ENCODE results near the gene TINCR.

TINCR gene

DNA sequence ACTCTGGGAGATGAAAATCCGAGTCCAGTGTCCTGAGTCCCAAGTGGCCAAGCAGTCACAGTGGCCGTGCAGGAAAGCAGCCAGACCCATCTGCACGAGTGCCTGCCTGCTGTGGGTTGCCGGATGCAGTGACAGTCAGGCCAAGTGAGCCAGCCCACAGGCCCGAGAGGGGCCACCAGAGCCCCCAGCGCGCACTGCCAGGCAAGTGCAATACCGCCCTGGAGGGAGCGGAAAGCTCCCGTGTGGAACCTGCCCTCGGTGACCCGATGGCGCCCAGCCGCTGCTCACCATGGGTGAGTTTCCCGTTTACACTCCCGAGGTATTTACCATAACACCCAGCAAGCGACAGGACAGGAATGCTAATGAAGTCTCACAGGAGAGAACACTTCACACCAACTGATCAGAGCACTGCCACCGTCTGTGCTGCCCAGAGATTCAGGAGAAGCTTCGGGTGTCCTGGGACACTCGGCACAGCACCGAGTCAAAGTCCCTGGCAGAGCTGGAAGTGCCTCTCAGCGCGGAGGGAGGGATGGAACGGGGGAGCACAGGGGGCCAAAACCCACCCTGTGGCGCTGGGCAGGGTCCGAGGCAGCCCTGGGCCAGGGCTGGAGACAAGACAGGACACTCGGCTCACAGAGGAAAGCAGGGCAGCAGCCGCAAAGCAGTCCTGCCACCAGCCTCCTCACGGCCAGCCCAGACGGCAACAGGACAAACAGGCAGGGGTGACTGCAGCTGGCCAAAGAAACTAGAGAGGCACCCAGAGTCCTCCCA, 21.3 kb upstream of the TINCR start:
- no peak for DNase-seq

DNA sequence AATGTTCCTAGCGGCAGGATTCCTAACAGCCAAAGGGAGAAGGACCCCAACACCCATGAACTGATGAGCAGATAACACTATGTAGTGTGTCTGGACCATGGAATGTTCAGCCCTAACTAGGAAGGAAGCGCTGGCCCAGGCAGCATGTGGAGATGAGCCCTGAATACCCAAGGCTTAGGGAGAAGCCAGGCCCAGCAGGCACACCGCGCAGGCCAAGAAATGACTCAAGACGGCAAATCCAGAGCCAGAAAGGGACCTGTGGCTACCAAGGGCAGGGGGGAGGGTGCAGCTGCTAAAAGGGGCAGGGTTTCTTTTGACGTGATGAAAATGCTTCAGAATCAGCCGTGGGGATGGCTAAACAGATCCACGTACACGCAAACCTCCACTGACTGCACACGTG, 20.7 kb upstream of the TINCR start:
- no peak for DNase-seq

- no peak for DNase-seq
Measured at GRCh38 chr19:5587661-5588060, 19.9 kb upstream of the TINCR start.

GRCh38 chr19:5587071-5587455, 19.3 kb upstream of the TINCR start:
- DNase-seq: no peak

DNA sequence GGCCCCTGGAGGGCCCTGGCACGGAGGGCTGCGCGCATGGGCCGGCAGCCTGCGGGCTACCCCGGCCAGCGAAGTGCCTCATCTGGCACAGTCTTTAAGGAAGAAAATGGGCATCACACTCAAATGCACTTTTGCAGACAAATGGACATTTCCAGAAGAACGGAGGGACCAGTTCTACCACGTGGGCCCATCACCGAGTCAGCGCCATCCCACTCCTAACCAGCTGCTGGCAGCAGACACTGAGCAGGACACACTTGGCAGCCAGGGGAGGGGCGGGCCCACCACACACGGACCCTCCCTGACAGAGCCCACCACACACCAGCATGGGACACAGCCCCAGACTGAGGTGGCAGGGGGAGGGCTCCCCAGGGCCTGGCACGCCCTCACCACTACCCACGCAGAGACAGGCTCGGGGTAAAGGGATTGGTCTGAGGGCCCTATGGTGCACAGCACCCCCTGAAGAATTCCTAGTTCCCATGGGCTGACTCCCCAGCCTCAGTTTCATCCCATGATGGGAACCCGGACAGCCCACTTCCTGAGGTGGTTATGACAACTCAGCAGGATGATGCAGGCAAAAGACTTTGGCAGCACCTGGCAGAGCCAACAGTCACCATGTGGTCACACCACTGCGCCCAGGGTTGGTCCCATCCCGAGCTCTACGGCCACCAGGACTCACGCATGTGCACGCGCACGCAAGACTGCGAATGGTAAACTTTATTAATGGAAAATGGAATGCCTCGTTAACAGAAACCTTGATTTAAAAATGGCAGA, 18.7 kb upstream of the TINCR start:
- DNase-seq: no peak

- no peak for DNase-seq
Measured at GRCh38 chr19:5585461-5586299, 17.9 kb upstream of the TINCR start.

DNA sequence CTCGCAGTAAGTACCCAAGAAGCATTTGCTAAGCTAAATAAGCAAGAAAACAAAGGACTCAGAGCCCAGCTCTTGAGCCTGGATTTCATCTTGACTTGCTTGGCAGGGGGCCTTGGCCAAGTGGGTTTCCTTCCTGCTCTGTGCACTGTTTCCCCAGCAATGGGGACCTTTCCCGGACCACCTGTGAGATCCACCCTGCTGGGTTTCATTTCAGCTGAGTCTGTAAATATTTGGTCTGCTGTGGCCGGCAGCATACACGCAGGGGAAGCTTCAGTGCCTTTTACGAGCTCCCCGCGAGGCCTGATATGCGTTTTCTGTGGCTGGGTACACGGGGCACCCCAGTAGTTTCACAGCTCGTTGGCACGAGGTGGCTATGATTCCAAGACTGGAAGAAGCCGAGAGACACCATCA, 12.4 kb upstream of the TINCR start:
- no peak for DNase-seq

GRCh38 chr19:5579697-5580096, 11.9 kb upstream of the TINCR start:
- DNase-seq: no peak

GRCh38 chr19:5579286-5579685, 11.5 kb upstream of the TINCR start:
- DNase-seq: no peak

GRCh38 chr19:5578097-5578846, 10.5 kb upstream of the TINCR start:
- no peak for DNase-seq

- DNase-seq: no peak
Measured at GRCh38 chr19:5575590-5575989, 7.8 kb upstream of the TINCR start.

DNA sequence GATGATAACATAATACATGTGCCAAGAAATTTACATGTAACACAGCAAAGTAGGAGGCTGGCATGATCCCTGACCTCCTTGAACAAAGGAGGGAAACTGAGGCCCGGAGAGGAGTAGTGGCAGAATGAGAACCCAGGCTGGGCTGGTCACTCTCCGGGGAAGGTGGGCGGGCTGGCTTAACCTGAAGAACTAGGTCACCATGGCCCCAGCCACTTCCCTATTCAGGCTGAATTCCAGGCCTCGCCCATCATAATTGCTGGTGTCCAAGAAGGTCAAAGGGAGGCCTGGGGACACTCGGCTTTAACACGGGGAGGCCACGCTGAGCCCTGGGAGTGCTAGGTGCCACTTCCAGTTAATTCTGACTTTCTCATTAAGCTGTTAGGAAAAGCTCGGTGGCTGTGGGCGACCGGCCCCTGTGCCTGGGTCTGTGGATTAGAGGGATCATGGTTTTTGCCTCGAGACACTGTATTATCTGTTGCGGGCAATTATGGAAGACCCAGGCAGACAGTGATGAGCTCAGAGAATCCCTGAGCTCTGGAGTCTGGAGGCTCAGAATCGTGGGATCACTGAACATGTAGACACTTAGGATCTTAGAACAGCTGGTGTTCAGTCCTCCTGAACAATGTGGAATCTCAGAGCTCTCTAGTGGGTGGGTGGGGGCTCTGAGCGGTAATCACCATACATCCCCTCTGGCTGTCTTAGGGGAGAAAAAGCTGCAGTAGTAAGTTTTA, 5.0 kb upstream of the TINCR start:
- no peak for DNase-seq

DNA sequence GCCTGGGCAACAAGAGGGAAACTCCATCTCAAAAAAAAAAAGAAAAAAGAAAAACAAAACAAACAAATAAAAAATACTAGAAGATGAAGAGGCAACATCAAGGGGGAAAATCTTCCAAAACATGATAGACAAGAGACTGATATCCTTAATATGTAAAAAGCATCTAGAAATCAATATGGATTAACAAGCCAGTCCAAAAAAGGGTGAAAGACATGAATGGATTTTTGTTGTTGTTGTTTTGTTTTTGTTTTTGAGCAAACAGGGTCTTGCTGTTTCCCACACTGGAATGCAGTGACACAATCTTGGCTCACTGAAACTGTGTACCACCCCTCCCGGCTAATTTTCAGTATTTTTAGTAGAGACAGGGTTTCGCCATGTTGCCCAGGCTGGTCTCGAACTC, 4.0 kb upstream of the TINCR start:
- DNase-seq: no peak

- DNase-seq: no peak
Measured at GRCh38 chr19:5567970-5568407, 236 bp upstream of the TINCR start.

- no peak for DNase-seq
Measured at GRCh38 chr19:5564930-5565329, 2.8 kb downstream of the TINCR start.

DNA sequence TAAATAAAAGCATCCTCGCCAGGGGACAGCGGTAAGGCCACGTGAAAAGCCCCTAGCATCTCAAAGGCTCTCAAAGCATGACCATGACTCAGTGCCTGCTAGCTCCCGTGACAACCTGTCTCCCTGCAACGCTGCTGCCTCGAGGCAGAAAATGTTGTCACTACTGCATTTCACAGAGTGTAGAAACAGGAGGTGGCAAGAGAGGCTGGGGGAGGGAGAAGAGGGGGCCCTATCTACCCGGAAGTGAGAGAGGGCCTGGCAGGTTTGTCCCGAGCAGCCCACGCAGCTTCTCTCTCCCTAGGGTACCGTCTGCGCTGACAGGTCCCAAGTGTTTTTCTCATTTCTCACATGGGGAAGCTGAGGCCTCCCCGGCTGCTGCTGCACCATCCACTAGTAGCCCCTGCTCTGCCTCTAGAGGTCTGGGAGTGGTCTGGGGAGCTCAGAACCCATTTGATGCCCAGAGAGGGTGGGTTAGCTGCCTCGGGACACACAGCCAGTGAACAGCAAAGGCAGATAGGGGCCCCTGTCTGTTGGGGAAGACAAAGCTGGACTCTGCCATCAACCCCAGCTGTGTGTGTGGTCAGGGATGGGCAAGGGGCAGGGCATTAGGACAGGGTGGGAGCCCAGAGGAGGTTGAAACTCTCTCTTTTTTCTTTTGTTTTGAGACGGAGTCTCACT, 3.7 kb downstream of the TINCR start:
- DNase-seq: no peak

GRCh38 chr19:5563008-5563431, 4.7 kb downstream of the TINCR start:
- no peak for DNase-seq

DNA sequence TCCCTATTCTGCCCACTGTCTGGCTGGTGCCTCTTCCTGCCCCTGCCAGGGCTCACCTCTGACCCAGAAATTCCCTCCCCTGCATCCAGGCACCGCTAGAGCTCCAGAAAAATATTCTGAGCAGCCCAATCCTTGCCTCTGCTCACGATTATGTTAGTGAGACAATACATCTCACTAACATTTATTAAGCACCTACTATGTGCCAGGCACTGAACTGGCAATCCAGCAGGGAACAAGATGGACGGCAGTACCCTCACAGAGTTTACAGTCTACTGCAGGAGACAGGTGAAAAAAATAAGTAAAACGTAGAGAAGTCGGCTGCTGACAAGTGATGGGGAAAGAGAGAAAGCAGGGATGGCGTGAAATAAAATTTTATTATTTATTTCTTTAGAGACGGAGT, 5.5 kb downstream of the TINCR start:
- no peak for DNase-seq

DNA sequence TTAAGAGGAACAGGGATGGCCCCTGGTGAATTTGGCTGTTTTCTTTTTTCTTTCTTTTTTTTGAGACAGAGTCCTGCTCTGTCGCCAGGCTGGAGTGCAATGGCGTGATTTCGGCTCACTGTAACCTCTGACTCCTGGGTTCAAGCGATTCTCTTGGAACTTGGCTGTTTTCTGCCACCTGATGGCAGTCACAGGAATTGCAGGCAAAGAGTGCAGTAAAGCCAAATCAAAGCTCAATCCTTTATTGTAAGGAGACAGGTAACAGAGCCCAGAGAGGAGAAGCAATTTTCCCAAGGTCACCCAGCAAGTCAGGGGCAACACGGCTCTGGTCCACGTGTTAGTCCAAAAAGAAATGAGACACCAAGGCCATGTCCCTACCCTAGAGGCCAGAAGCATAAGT, 6.2 kb downstream of the TINCR start:
- no peak for DNase-seq

- no peak for DNase-seq
Measured at GRCh38 chr19:5560156-5560555, 7.6 kb downstream of the TINCR start.

GRCh38 chr19:5559804-5560133, 8.0 kb downstream of the TINCR start:
- no peak for DNase-seq
